ENCODE results near the gene TLR10. TPM values are rescaled to one million over a fixed set of nuclear protein-coding genes. Genes with fewer than 3 reads are reported as not detected.

Gene TLR10
- total RNA-seq, 1 experiment from 2014 or later: 0.30 TPM

DNA sequence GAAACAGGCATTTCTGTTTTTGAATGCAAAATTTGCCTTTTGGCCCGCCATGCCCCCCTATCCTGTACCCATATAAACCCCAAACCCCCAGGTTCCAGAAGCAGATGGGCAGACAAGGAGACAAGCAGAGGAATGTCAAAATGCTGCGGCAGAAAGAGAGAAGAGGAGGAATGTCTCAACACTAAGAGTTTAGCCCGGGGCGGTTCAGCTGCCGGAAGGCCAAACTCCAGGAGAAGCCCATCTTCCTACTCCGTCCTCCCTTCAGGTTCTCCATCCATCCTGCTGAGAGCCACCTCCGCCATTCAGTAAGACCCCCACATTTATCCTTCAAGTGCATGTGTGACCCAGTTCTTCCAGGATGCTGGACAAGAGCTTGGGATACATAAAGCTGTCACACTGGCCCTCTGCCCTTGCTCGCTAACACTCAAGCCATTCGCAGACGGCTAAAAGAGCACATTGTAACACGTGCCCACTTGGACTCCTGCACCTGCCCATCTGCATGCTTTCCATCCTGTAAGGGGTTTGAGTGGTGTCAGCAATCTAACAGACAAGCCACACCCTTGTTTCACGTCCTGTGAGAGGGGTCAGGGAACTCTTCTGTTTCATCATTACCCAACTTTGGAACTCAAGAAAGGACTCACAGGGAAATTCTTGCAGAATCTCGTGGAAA is 31.3 kb downstream of the TLR10 start:
- H3K9ac ChIP-seq (ENCODE audit: low read length): no peak overlapping the region
- peaks cover 20 to 35% of the 10 kb centered on the region in 2 experiments for H3K4me1 ChIP-seq (ENCODE audit: control insufficient read depth in 1 of 2, insufficient read depth in 2 of 2, low read length in 2 of 2)
- no peak overlapping the region for H3K4me2 ChIP-seq (ENCODE audit: low read length)
- DNase-seq (ENCODE audit: low read depth, low spot score) (no peak), ATAC-seq (no peak)
- no peaks in the 10 kb centered on the region; a peak in 1 of 4 replicates for H3K9me3 ChIP-seq (ENCODE audit: control insufficient read depth in 1 of 2, insufficient read depth in 1 of 2, low read depth in 1 of 2, low read length in 2 of 2)
- TF ChIP-seq FOSL1 (IDR thresholded peaks at IDR 0.05; ENCODE audit: low read depth) (no peak), POLR2A (IDR thresholded peaks at IDR 0.05; ENCODE audit: borderline replicate concordance, extremely low read depth, insufficient read depth, insufficient read length) (no peak), EZH2phosphoT487 (IDR thresholded peaks at IDR 0.05; ENCODE audit: borderline replicate concordance) (no peak), ZNF274 (IDR thresholded peaks at IDR 0.05; ENCODE audit: low read depth, low read length) (no peak), SP1 (IDR thresholded peaks at IDR 0.05; ENCODE audit: low read depth) (no peak), EGR1 (IDR thresholded peaks at IDR 0.05; ENCODE audit: low read depth) (no peak)
- TF ChIP-seq, protein P1, sequence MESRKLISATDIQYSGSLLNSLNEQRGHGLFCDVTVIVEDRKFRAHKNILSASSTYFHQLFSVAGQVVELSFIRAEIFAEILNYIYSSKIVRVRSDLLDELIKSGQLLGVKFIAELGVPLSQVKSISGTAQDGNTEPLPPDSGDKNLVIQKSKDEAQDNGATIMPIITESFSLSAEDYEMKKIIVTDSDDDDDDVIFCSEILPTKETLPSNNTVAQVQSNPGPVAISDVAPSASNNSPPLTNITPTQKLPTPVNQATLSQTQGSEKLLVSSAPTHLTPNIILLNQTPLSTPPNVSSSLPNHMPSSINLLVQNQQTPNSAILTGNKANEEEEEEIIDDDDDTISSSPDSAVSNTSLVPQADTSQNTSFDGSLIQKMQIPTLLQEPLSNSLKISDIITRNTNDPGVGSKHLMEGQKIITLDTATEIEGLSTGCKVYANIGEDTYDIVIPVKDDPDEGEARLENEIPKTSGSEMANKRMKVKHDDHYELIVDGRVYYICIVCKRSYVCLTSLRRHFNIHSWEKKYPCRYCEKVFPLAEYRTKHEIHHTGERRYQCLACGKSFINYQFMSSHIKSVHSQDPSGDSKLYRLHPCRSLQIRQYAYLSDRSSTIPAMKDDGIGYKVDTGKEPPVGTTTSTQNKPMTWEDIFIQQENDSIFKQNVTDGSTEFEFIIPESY (IDR thresholded peaks at IDR 0.05; ENCODE audit: extremely low read depth, insufficient replicate concordance, low read length): no peak
- TF ChIP-seq, protein P2, sequence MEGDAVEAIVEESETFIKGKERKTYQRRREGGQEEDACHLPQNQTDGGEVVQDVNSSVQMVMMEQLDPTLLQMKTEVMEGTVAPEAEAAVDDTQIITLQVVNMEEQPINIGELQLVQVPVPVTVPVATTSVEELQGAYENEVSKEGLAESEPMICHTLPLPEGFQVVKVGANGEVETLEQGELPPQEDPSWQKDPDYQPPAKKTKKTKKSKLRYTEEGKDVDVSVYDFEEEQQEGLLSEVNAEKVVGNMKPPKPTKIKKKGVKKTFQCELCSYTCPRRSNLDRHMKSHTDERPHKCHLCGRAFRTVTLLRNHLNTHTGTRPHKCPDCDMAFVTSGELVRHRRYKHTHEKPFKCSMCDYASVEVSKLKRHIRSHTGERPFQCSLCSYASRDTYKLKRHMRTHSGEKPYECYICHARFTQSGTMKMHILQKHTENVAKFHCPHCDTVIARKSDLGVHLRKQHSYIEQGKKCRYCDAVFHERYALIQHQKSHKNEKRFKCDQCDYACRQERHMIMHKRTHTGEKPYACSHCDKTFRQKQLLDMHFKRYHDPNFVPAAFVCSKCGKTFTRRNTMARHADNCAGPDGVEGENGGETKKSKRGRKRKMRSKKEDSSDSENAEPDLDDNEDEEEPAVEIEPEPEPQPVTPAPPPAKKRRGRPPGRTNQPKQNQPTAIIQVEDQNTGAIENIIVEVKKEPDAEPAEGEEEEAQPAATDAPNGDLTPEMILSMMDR (IDR thresholded peaks at IDR 0.05 in 2 of 3, conservative IDR thresholded peaks at IDR 0.05 in 1 of 3; ENCODE audit: borderline replicate concordance in 1 of 3, insufficient read depth in 1 of 3, low read depth in 2 of 3, low read length in 2 of 3): no peak
- TF ChIP-seq, protein P3, sequence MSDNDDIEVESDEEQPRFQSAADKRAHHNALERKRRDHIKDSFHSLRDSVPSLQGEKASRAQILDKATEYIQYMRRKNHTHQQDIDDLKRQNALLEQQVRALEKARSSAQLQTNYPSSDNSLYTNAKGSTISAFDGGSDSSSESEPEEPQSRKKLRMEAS (IDR thresholded peaks at IDR 0.05): no peak
- H3K9me2 ChIP-seq (ENCODE audit: insufficient read depth): no peaks in the 10 kb centered on the region
- RAD21 ChIA-PET (ENCODE audit: low non-redundant PET in 1 of 2, low total read pairs in 2 of 2, uncharacterized antibody in 2 of 2, unreplicated experiment in 2 of 2): no interaction called here
- no TSS peak for BruUV-seq (replicated peaks)
- no peaks in the 10 kb centered on the region for H4K20me1 ChIP-seq (ENCODE audit: insufficient read depth)
- H3K79me2 ChIP-seq (ENCODE audit: insufficient read depth, low read length): no peaks in the 10 kb centered on the region
- intact Hi-C loops (cut with micrococcal nuclease): no loop called here
- no peaks in the 10 kb centered on the region for H3K36me3 ChIP-seq (ENCODE audit: control insufficient read depth in 1 of 2, insufficient read depth in 2 of 2, low read length in 2 of 2)
- CTCF ChIA-PET: no interaction called here
- POLR2A ChIA-PET: no interaction called here
- H3K27me3 ChIP-seq (ENCODE audit: insufficient read depth, low read length): no peaks in the 10 kb centered on the region
- H3K4me3 ChIP-seq (replicated peaks in 1 of 2; ENCODE audit: low read depth in 1 of 2, low read length in 2 of 2): no peak overlapping the region
- H2AFZ ChIP-seq (ENCODE audit: low read depth, low read length, poor library complexity, severe bottlenecking): no peak overlapping the region
- no peak overlapping the region for H3K27ac ChIP-seq (ENCODE audit: low read depth, low read length)
